Measurements from ENCODE around the gene CNTNAP1. TPM values are rescaled to one million over a fixed set of nuclear protein-coding genes. Genes with fewer than 3 reads are reported as not detected.

CNTNAP1 gene
- total and polyA plus RNA-seq, 9 of the 15 experiments (the other 6 are each of a cell fraction or from before 2014, with no cell fraction given) = 0.10 to 1.8 (median 0.62) TPM

DNA sequence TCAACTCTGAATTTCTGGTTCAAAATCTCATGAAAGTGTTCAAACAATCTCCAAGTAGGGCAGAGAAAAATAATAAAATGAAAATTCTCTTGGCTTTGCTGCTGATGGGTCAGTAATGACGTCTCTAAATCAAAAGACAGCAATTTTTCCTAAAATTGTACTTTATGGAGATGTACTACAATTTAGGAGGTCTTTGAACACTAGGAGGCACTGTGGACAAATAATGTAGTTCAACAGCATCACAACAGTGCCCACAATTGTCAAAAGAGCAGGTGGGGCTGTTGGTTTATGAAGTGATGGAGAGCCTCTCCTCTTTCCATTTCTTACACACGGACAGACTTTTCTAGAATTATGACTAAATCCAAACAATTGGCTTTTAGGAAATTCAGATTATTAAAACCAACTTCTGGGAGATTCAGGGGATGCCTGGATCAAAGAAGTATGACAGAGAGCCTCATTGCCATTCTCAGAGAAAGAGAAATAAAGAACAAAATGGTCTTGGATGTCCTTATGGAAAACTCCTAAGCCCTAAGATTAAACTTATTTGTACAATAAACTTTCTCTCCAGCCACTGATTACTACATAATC is 38.8 kb downstream of the CNTNAP1 start (continued):
- TF ChIP-seq, protein P1, sequence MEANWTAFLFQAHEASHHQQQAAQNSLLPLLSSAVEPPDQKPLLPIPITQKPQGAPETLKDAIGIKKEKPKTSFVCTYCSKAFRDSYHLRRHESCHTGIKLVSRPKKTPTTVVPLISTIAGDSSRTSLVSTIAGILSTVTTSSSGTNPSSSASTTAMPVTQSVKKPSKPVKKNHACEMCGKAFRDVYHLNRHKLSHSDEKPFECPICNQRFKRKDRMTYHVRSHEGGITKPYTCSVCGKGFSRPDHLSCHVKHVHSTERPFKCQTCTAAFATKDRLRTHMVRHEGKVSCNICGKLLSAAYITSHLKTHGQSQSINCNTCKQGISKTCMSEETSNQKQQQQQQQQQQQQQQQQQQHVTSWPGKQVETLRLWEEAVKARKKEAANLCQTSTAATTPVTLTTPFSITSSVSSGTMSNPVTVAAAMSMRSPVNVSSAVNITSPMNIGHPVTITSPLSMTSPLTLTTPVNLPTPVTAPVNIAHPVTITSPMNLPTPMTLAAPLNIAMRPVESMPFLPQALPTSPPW (CRISPR knock-in tag; IDR thresholded peaks at IDR 0.05) = peak; percentile 23; the same call in 1 of the 2 replicates
- TF ChIP-seq, protein P2, sequence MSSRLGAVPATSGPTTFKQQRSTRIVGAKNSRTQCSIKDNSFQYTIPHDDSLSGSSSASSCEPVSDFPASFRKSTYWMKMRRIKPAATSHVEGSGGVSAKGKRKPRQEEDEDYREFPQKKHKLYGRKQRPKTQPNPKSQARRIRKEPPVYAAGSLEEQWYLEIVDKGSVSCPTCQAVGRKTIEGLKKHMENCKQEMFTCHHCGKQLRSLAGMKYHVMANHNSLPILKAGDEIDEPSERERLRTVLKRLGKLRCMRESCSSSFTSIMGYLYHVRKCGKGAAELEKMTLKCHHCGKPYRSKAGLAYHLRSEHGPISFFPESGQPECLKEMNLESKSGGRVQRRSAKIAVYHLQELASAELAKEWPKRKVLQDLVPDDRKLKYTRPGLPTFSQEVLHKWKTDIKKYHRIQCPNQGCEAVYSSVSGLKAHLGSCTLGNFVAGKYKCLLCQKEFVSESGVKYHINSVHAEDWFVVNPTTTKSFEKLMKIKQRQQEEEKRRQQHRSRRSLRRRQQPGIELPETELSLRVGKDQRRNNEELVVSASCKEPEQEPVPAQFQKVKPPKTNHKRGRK (tag; IDR thresholded peaks at IDR 0.05) = no peak
- TF ChIP-seq NRF1 (conservative IDR thresholded peaks at IDR 0.05 in 1 of 2, IDR thresholded peaks at IDR 0.05 in 1 of 2) (no peak), CC2D1A (IDR thresholded peaks at IDR 0.05) (peak; percentile 60; the same call in 1 of the 2 replicates), ZNF644 (tag; IDR thresholded peaks at IDR 0.05; ENCODE audit: low read depth) (no peak), RAD21 (CRISPR knock-in tag; conservative IDR thresholded peaks at IDR 0.05 in 1 of 2, IDR thresholded peaks at IDR 0.05 in 1 of 2) (peak; percentile 88 to 96), YBX1 (IDR thresholded peaks at IDR 0.05) (no peak), XRCC4 (IDR thresholded peaks at IDR 0.05; ENCODE audit: extremely low read depth, insufficient read depth, insufficient read length) (no peak), DNMT1 (IDR thresholded peaks at IDR 0.05) (no peak), CREM (IDR thresholded peaks at IDR 0.05; ENCODE audit: low read depth) (peak; percentile 22; the same call in 1 of the 2 replicates), POLR2A (conservative IDR thresholded peaks at IDR 0.05) (no peak), BRCA1 (IDR thresholded peaks at IDR 0.05) (no peak), BRCA1 (CRISPR knock-in tag; IDR thresholded peaks at IDR 0.05) (no peak), MEIS2 (IDR thresholded peaks at IDR 0.05; ENCODE audit: partially characterized antibody) (no peak)
- TF ChIP-seq, protein P3, sequence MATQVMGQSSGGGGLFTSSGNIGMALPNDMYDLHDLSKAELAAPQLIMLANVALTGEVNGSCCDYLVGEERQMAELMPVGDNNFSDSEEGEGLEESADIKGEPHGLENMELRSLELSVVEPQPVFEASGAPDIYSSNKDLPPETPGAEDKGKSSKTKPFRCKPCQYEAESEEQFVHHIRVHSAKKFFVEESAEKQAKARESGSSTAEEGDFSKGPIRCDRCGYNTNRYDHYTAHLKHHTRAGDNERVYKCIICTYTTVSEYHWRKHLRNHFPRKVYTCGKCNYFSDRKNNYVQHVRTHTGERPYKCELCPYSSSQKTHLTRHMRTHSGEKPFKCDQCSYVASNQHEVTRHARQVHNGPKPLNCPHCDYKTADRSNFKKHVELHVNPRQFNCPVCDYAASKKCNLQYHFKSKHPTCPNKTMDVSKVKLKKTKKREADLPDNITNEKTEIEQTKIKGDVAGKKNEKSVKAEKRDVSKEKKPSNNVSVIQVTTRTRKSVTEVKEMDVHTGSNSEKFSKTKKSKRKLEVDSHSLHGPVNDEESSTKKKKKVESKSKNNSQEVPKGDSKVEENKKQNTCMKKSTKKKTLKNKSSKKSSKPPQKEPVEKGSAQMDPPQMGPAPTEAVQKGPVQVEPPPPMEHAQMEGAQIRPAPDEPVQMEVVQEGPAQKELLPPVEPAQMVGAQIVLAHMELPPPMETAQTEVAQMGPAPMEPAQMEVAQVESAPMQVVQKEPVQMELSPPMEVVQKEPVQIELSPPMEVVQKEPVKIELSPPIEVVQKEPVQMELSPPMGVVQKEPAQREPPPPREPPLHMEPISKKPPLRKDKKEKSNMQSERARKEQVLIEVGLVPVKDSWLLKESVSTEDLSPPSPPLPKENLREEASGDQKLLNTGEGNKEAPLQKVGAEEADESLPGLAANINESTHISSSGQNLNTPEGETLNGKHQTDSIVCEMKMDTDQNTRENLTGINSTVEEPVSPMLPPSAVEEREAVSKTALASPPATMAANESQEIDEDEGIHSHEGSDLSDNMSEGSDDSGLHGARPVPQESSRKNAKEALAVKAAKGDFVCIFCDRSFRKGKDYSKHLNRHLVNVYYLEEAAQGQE (IDR thresholded peaks at IDR 0.05; ENCODE audit: borderline replicate concordance) = peak; percentile 92
- TF ChIP-seq, protein P3 (CRISPR knock-in tag; IDR thresholded peaks at IDR 0.05; ENCODE audit: low read depth) = no peak

All from K562 (cell line).